SK-N-MC (cell line): Measurements from ENCODE around the gene MRAS.

Experiments used
- DNase-seq: peaks from one replicate; pipeline ENCODE4 v3.0.0-alpha.2; 2011; ENCODE audit warnings: low read depth, low spot score
- H3K27ac ChIP-seq: fragments of 200-600 bp; sonication (generic); 2 replicates; pipeline ENCODE4 v1.5.1; 2016; ENCODE audit warnings: mixed run types
- H3K36me3 ChIP-seq: fragments of 200-600 bp; sonication (generic); 2 replicates; pipeline ENCODE4 v1.6.1; 2017; ENCODE audit warnings: antibody characterized with exemption, low read length, mixed read lengths; ENCODE audit not compliant: insufficient read depth
- H3K4me3 ChIP-seq: fragments of 200-600 bp; sonication (generic); 2 replicates; pipeline ENCODE4 v1.5.1; 2016
- H3K9ac ChIP-seq: fragments of 200-600 bp; sonication (generic); 2 replicates; pipeline ENCODE4 v1.8.0; 2017; ENCODE audit warnings: mixed run types, mixed read lengths; ENCODE audit not compliant: insufficient read length
- H3K9me3 ChIP-seq: fragments of 200-600 bp; sonication (generic); 2 replicates; pipeline ENCODE4 v1.6.1; 2017; ENCODE audit warnings: low read depth, mild to moderate bottlenecking, antibody characterized with exemption, low read length, moderate library complexity, mixed read lengths
- EZH2 ChIP-seq: fragments of 200-600 bp; sonication (generic); IDR thresholded peaks from one replicate; pipeline ENCODE4 v1.6.1; 2017; ENCODE audit warnings: antibody characterized with exemption
- FOXP2 ChIP-seq: optimal IDR thresholded peaks from 2 replicates; pipeline ENCODE3; 2011; ENCODE audit warnings: mild to moderate bottlenecking, moderate library complexity; ENCODE audit not compliant: insufficient read depth; ENCODE audit errors: extremely low read length, control extremely low read depth
- POLR2AphosphoS5 ChIP-seq: IDR thresholded peaks from 2 replicates; pipeline ENCODE4 v1.6.1; 2012; ENCODE audit warnings: mild to moderate bottlenecking, low read depth, low read length, borderline replicate concordance

The MRAS gene

GRCh38 chr3:138347960-138348753 is at the start of gene MRAS:
MRAS (plus strand) TSS chr3:138348579; CDS start chr3:138372884, 24,305 bp downstream.
- H3K27ac ChIP-seq: no peak within 1 kb of the TSS
- no peaks in the 10 kb centered on the region for H3K9me3 ChIP-seq
- DNase-seq: no peak
- no peak within 1 kb of the TSS for H3K9ac ChIP-seq
- H3K36me3 ChIP-seq: no peaks in the 10 kb centered on the region
- TF ChIP-seq POLR2AphosphoS5: no peak
- peak; percentile 75 for TF ChIP-seq EZH2
- H3K4me3 ChIP-seq: peak within 1 kb of the TSS; percentile 62

- H3K27ac ChIP-seq: no peak overlapping the region
- no peak overlapping the region for H3K9ac ChIP-seq
- peaks cover 16% of the 10 kb centered on the region for H3K36me3 ChIP-seq
- TF ChIP-seq FOXP2 (no peak), EZH2 (no peak), POLR2AphosphoS5 (no peak)
- no peak overlapping the region for H3K4me3 ChIP-seq
- no peak for DNase-seq
- H3K9me3 ChIP-seq: no peaks in the 10 kb centered on the region
Measured at GRCh38 chr3:138300647-138301046, 47.7 kb upstream of the MRAS start.

- TF ChIP-seq EZH2 (no peak), FOXP2 (no peak), POLR2AphosphoS5 (no peak)
- Histone ChIP-seq H3K4me3 (no peak overlapping the region), H3K36me3 (no peaks in the 10 kb centered on the region; the same call in 1 of the 2 replicates), H3K9me3 (no peaks in the 10 kb centered on the region), H3K9ac (no peak overlapping the region), H3K27ac (no peak overlapping the region)
- DNase-seq: no peak
Measured at GRCh38 chr3:138303474-138303873, 44.9 kb upstream of the MRAS start.

GRCh38 chr3:138307899-138308298 is 40.5 kb upstream of the MRAS start:
- H3K36me3 ChIP-seq: no peaks in the 10 kb centered on the region
- no peak overlapping the region for H3K4me3 ChIP-seq
- no peak overlapping the region for H3K27ac ChIP-seq
- H3K9ac ChIP-seq: no peak overlapping the region
- DNase-seq: no peak
- H3K9me3 ChIP-seq: peaks cover 5% of the 10 kb centered on the region; the same call in 1 of the 2 replicates
- TF ChIP-seq POLR2AphosphoS5: no peak
- no peak for TF ChIP-seq FOXP2
- no peak for TF ChIP-seq EZH2

- TF ChIP-seq EZH2 (no peak), FOXP2 (no peak), POLR2AphosphoS5 (no peak)
- Histone ChIP-seq H3K9me3 (peaks cover 5% of the 10 kb centered on the region; the same call in 1 of the 2 replicates), H3K36me3 (no peaks in the 10 kb centered on the region), H3K9ac (no peak overlapping the region), H3K4me3 (no peak overlapping the region), H3K27ac (no peak overlapping the region)
- DNase-seq: no peak
Measured at GRCh38 chr3:138308783-138309182, 39.6 kb upstream of the MRAS start.

GRCh38 chr3:138310494-138310893 is 37.9 kb upstream of the MRAS start:
- no peaks in the 10 kb centered on the region for H3K36me3 ChIP-seq
- no peak overlapping the region for H3K27ac ChIP-seq
- H3K9me3 ChIP-seq: peaks cover 5% of the 10 kb centered on the region; the same call in 1 of the 2 replicates
- TF ChIP-seq POLR2AphosphoS5 (no peak), FOXP2 (no peak), EZH2 (no peak)
- no peak for DNase-seq
- H3K4me3 ChIP-seq: no peak overlapping the region
- H3K9ac ChIP-seq: no peak overlapping the region

GRCh38 chr3:138314751-138315150 is 33.6 kb upstream of the MRAS start:
- Histone ChIP-seq H3K9me3 (peaks cover 5% of the 10 kb centered on the region; the same call in 1 of the 2 replicates), H3K27ac (no peak overlapping the region), H3K4me3 (no peak overlapping the region), H3K9ac (no peak overlapping the region), H3K36me3 (no peaks in the 10 kb centered on the region)
- DNase-seq: no peak
- no peak for TF ChIP-seq FOXP2

- H3K27ac ChIP-seq: no peak overlapping the region
- no peaks in the 10 kb centered on the region for H3K36me3 ChIP-seq
- no peak for TF ChIP-seq POLR2AphosphoS5
- TF ChIP-seq EZH2: no peak
- TF ChIP-seq FOXP2: no peak
- no peak overlapping the region for H3K9ac ChIP-seq
- no peaks in the 10 kb centered on the region for H3K9me3 ChIP-seq
- no peak overlapping the region for H3K4me3 ChIP-seq
- DNase-seq: no peak
Measured at GRCh38 chr3:138317687-138318086, 30.7 kb upstream of the MRAS start.

GRCh38 chr3:138323971-138324370 is 24.4 kb upstream of the MRAS start:
- Histone ChIP-seq H3K9me3 (no peaks in the 10 kb centered on the region), H3K4me3 (no peak overlapping the region), H3K9ac (no peak overlapping the region), H3K36me3 (no peaks in the 10 kb centered on the region), H3K27ac (no peak overlapping the region)
- TF ChIP-seq POLR2AphosphoS5 (no peak), FOXP2 (no peak), EZH2 (no peak)
- no peak for DNase-seq
